GM19467 (cell line): ENCODE measurements around the gene TSPAN16.

Experiments
- ATAC-seq: cut with Tn5 transposase; IDR thresholded peaks from one replicate; pipeline ENCODE4 v1.9.1; 2021; ENCODE audit warnings: mild to moderate bottlenecking, moderate library complexity; ENCODE audit not compliant: unreplicated experiment

The TSPAN16 gene

GRCh38 chr19:11268783-11269267 is 27.1 kb upstream of the TSPAN16 start:
- no peak for ATAC-seq

GRCh38 chr19:11269408-11269807 is 26.6 kb upstream of the TSPAN16 start:
- ATAC-seq, result no peak

- no peak for ATAC-seq
Observed at GRCh38 chr19:11273296-11273695, 22.7 kb upstream of the TSPAN16 start.

GRCh38 chr19:11273989-11274388 is 22.0 kb upstream of the TSPAN16 start:
- ATAC-seq, result no peak

GRCh38 chr19:11274533-11275086 is 21.4 kb upstream of the TSPAN16 start:
- no peak for ATAC-seq

- no peak for ATAC-seq
Observed at GRCh38 chr19:11278670-11279069, 17.3 kb upstream of the TSPAN16 start.

- no peak for ATAC-seq
Observed at GRCh38 chr19:11279505-11280236, 16.3 kb upstream of the TSPAN16 start.

- no peak for ATAC-seq
Observed at GRCh38 chr19:11281356-11282049, 14.5 kb upstream of the TSPAN16 start.

- no peak for ATAC-seq
Observed at GRCh38 chr19:11284515-11284914, 11.4 kb upstream of the TSPAN16 start.

GRCh38 chr19:11286312-11286974 is 9.5 kb upstream of the TSPAN16 start:
- ATAC-seq, result no peak

- ATAC-seq, result no peak
Observed at GRCh38 chr19:11288349-11288748, 7.6 kb upstream of the TSPAN16 start.

- no peak for ATAC-seq
Observed at GRCh38 chr19:11290256-11290655, 5.7 kb upstream of the TSPAN16 start.

GRCh38 chr19:11291415-11291814 is 4.5 kb upstream of the TSPAN16 start:
- no peak for ATAC-seq

GRCh38 chr19:11291991-11292390 is 4.0 kb upstream of the TSPAN16 start:
- ATAC-seq, result no peak

GRCh38 chr19:11293433-11294389 is 2.2 kb upstream of the TSPAN16 start:
- ATAC-seq, result peak; percentile 56

GRCh38 chr19:11295180-11295579 is 780 bp upstream of the TSPAN16 start:
- no peak for ATAC-seq

- ATAC-seq, result no peak
Observed at GRCh38 chr19:11296264-11296663, 304 bp downstream of the TSPAN16 start.

- no peak for ATAC-seq
Observed at GRCh38 chr19:11299946-11300810, 4.2 kb downstream of the TSPAN16 start.

GRCh38 chr19:11300811-11301120 is 4.8 kb downstream of the TSPAN16 start:
- ATAC-seq, result no peak

GRCh38 chr19:11304936-11305335 is 9.0 kb downstream of the TSPAN16 start:
- no peak for ATAC-seq
